Ectodermal cell (in vitro differentiated cells): ENCODE measurements around the gene TAX1BP1.

Experiments
- H3K27ac ChIP-seq: 2 replicates; pipeline ENCODE4 v1.7.0; 2013; ENCODE audit warnings: mild to moderate bottlenecking, low read depth, low read length; ENCODE audit not compliant: insufficient read depth, poor library complexity, severe bottlenecking
- H3K27me3 ChIP-seq: 2 replicates; pipeline ENCODE4 v1.7.0; 2013; ENCODE audit warnings: mild to moderate bottlenecking, low read length; ENCODE audit not compliant: insufficient read depth, control insufficient read depth, poor library complexity, severe bottlenecking
- H3K36me3 ChIP-seq: one replicate; pipeline ENCODE4 v1.7.0; 2013; ENCODE audit warnings: low read length; ENCODE audit not compliant: control insufficient read depth, insufficient read depth
- H3K4me1 ChIP-seq: one replicate; pipeline ENCODE4 v1.7.0; 2013; ENCODE audit warnings: low read length; ENCODE audit not compliant: control insufficient read depth, insufficient read depth
- H3K4me3 ChIP-seq: 2 replicates; pipeline ENCODE4 v1.7.0; 2013; ENCODE audit warnings: low read depth, low read length, control low read depth; ENCODE audit not compliant: insufficient read depth
- H3K9me3 ChIP-seq: 2 replicates; pipeline ENCODE4 v1.7.0; 2013; ENCODE audit warnings: mild to moderate bottlenecking, low read length, moderate library complexity; ENCODE audit not compliant: control insufficient read depth
- WGBS, 2 experiments: methylation state at CpG; one replicate each; pipeline ENCODE4 v1.1.7; 2013; ENCODE audit warnings: missing lambda C conversion rate in 2 of 2; 5-methylcytosine and 5-hydroxymethylcytosine counted together

Gene TAX1BP1

GRCh38 chr7:27775782-27776181 lies 35.8 kb downstream of the TAX1BP1 start:
- Histone ChIP-seq H3K36me3 (no peaks in the 10 kb centered on the region), H3K9me3 (no peaks in the 10 kb centered on the region), H3K27ac (no peak overlapping the region), H3K4me3 (no peak overlapping the region), H3K27me3 (no peaks in the 10 kb centered on the region), H3K4me1 (no peaks in the 10 kb centered on the region)
- 97 to 100% methylated on average over 2 of the region's 2 CpGs for WGBS, 2 experiments

- no peaks in the 10 kb centered on the region for H3K9me3 ChIP-seq
- 91 to 95% methylated on average over 2 of the region's 2 CpGs for WGBS, 2 experiments
- no peaks in the 10 kb centered on the region for H3K4me1 ChIP-seq
- H3K4me3 ChIP-seq, result no peak overlapping the region
- H3K36me3 ChIP-seq, result no peaks in the 10 kb centered on the region
- H3K27me3 ChIP-seq, result no peaks in the 10 kb centered on the region
- H3K27ac ChIP-seq, result no peak overlapping the region
These were observed 37.7 kb downstream of the TAX1BP1 start for GRCh38 chr7:27777662-27778061.

- Histone ChIP-seq H3K9me3 (no peaks in the 10 kb centered on the region), H3K36me3 (no peaks in the 10 kb centered on the region), H3K4me3 (no peak overlapping the region), H3K4me1 (no peaks in the 10 kb centered on the region), H3K27ac (no peak overlapping the region), H3K27me3 (no peaks in the 10 kb centered on the region)
These were observed 39.9 kb downstream of the TAX1BP1 start for GRCh38 chr7:27779873-27780272.

GRCh38 chr7:27781188-27781587 lies 41.2 kb downstream of the TAX1BP1 start:
- H3K4me3 ChIP-seq, result no peak overlapping the region
- 80 to 86% methylated on average over 1 of the region's 2 CpGs for WGBS, 2 experiments
- no peak overlapping the region for H3K27ac ChIP-seq
- no peaks in the 10 kb centered on the region for H3K9me3 ChIP-seq
- no peaks in the 10 kb centered on the region for H3K4me1 ChIP-seq
- H3K36me3 ChIP-seq, result no peaks in the 10 kb centered on the region
- H3K27me3 ChIP-seq, result no peaks in the 10 kb centered on the region

- Histone ChIP-seq H3K36me3 (no peaks in the 10 kb centered on the region), H3K27me3 (no peaks in the 10 kb centered on the region), H3K4me3 (no peak overlapping the region), H3K4me1 (no peaks in the 10 kb centered on the region), H3K9me3 (no peaks in the 10 kb centered on the region), H3K27ac (no peak overlapping the region)
- 97 to 100% methylated on average over 1 to 2 of the region's 2 CpGs for WGBS, 2 experiments
These were observed 42.9 kb downstream of the TAX1BP1 start for GRCh38 chr7:27782849-27783248.

- H3K4me3 ChIP-seq, result no peak overlapping the region
- H3K27me3 ChIP-seq, result no peaks in the 10 kb centered on the region
- H3K36me3 ChIP-seq, result no peaks in the 10 kb centered on the region
- no peaks in the 10 kb centered on the region for H3K9me3 ChIP-seq
- no peak overlapping the region for H3K27ac ChIP-seq
- WGBS, 2 experiments, result 81 to 82% methylated on average over 5 to 6 of the region's 6 CpGs
- H3K4me1 ChIP-seq, result no peaks in the 10 kb centered on the region
These were observed 44.6 kb downstream of the TAX1BP1 start for GRCh38 chr7:27784399-27785053.

GRCh38 chr7:27788437-27788836 lies 48.5 kb downstream of the TAX1BP1 start:
- no peak overlapping the region for H3K4me3 ChIP-seq
- H3K27ac ChIP-seq, result no peak overlapping the region
- no peaks in the 10 kb centered on the region for H3K27me3 ChIP-seq
- H3K9me3 ChIP-seq, result no peaks in the 10 kb centered on the region
- no peaks in the 10 kb centered on the region for H3K36me3 ChIP-seq
- no peaks in the 10 kb centered on the region for H3K4me1 ChIP-seq

- H3K27ac ChIP-seq, result no peak overlapping the region
- H3K4me1 ChIP-seq, result no peaks in the 10 kb centered on the region
- H3K27me3 ChIP-seq, result no peaks in the 10 kb centered on the region
- H3K4me3 ChIP-seq, result no peak overlapping the region
- 80% methylated on average over 1 of the region's 1 CpG; no CpG with 5 or more reads in 1 of the 2 experiments for WGBS, 2 experiments
- no peaks in the 10 kb centered on the region for H3K9me3 ChIP-seq
- H3K36me3 ChIP-seq, result peaks cover 10% of the 10 kb centered on the region
These were observed 53.8 kb downstream of the TAX1BP1 start for GRCh38 chr7:27793780-27794179.

- no peak overlapping the region for H3K27ac ChIP-seq
- no peaks in the 10 kb centered on the region for H3K27me3 ChIP-seq
- peaks cover 10% of the 10 kb centered on the region for H3K36me3 ChIP-seq
- H3K4me3 ChIP-seq, result no peak overlapping the region
- WGBS, 2 experiments, result 100% methylated on average over 1 of the region's 1 CpG; no CpG with 5 or more reads in 1 of the 2 experiments
- H3K9me3 ChIP-seq, result no peaks in the 10 kb centered on the region
- H3K4me1 ChIP-seq, result no peaks in the 10 kb centered on the region
These were observed 56.0 kb downstream of the TAX1BP1 start for GRCh38 chr7:27795977-27796376.

GRCh38 chr7:27799212-27799611 lies 59.2 kb downstream of the TAX1BP1 start:
- Histone ChIP-seq H3K36me3 (peaks cover 6% of the 10 kb centered on the region), H3K4me3 (no peak overlapping the region), H3K27me3 (no peaks in the 10 kb centered on the region), H3K27ac (no peak overlapping the region), H3K4me1 (no peaks in the 10 kb centered on the region), H3K9me3 (no peaks in the 10 kb centered on the region)
- WGBS, 2 experiments, result 88 to 100% methylated on average over 1 to 2 of the region's 2 CpGs

GRCh38 chr7:27802999-27803398 lies 63.0 kb downstream of the TAX1BP1 start:
- H3K36me3 ChIP-seq, result no peaks in the 10 kb centered on the region
- H3K9me3 ChIP-seq, result no peaks in the 10 kb centered on the region
- no peaks in the 10 kb centered on the region for H3K27me3 ChIP-seq
- H3K27ac ChIP-seq, result no peak overlapping the region
- no peak overlapping the region for H3K4me3 ChIP-seq
- no peaks in the 10 kb centered on the region for H3K4me1 ChIP-seq
- 63 to 83% methylated on average over 2 of the region's 2 CpGs for WGBS, 2 experiments
